ENCODE data around the gene PTGS1. TPM values are rescaled to one million over a fixed set of nuclear protein-coding genes. Genes with fewer than 3 reads are reported as not detected.
"Not testable (repeated sequence)": the region's sequence is repeated elsewhere in the genome, so short reads cannot be mapped to it uniquely, and the experiment has no call there.

PTGS1 gene
- total and polyA plus RNA-seq, 9 of the 15 experiments (the other 6 are each of a cell fraction or from before 2014, with no cell fraction given), result 3.4 to 12.9 (median 5.3) TPM

- WGBS (ENCODE audit: insufficient coverage, low coverage, missing lambda C conversion rate), result 8% methylated on average over 4 of the region's 8 CpGs
- no peaks in the 10 kb centered on the region for H3K36me3 ChIP-seq (ENCODE audit: control insufficient read depth, insufficient read depth, low read length)
- POLR2A ChIA-PET, result interaction anchor here (0.6 kb wide), 1 partner anchor 207 kb away, joined by 3 read pairs; no protein-coding TSS in a partner anchor
- CTCF ChIA-PET (ENCODE audit: low intra/inter-chr PET ratio), result no interaction called here
- H3K4me3 ChIP-seq, result no peak overlapping the region
- DNase-seq (ENCODE audit: extremely low read depth in 1 of 4, low spot score in 3 of 4) (no peak), FAIRE-seq (no peak), ATAC-seq (no peak)
- intact Hi-C loops (cut with micrococcal nuclease) (no loop called here), in situ Hi-C loops (cut with MboI) (loop anchor here (5.0 kb wide), 1 partner anchor 446 kb away; no protein-coding TSS in a partner anchor)
- H3K4me1 ChIP-seq (replicated peaks in 1 of 2; ENCODE audit: control insufficient read depth in 2 of 2, insufficient read depth in 2 of 2, low read length in 2 of 2), result peaks cover 0 to 3% of the 10 kb centered on the region in 2 experiments; a peak in 1 of 5 replicates
- H3K27ac ChIP-seq (ENCODE audit: extremely low read depth, low read depth, low read length), result no peak overlapping the region
- H3K27me3 ChIP-seq (ENCODE audit: control insufficient read depth in 2 of 2, insufficient read depth in 2 of 2, low read length in 2 of 2), result peaks cover 2 to 12% of the 10 kb centered on the region in 2 experiments; a peak in 2 of 5 replicates
- H3K9me1 ChIP-seq (ENCODE audit: control insufficient read depth, insufficient read depth, low read length), result no peaks in the 10 kb centered on the region
- TF ChIP-seq CEBPZ (IDR thresholded peaks at IDR 0.05; ENCODE audit: borderline replicate concordance, low read depth, low read length) (no peak), ESRRB (CRISPR knock-in tag; IDR thresholded peaks at IDR 0.05; ENCODE audit: borderline replicate concordance) (no peak)
- H3K9me3 ChIP-seq (replicated peaks; ENCODE audit: control insufficient read depth, insufficient read depth, low read depth, low read length), result no peaks in the 10 kb centered on the region
- H3K79me2 ChIP-seq (ENCODE audit: control insufficient read depth, insufficient read depth, low read length), result no peaks in the 10 kb centered on the region
- BruUV-seq (replicated peaks), result no TSS peak
- H4K20me1 ChIP-seq (replicated peaks; ENCODE audit: control insufficient read depth, insufficient read depth, low read length), result no peaks in the 10 kb centered on the region
- no peak overlapping the region for H3K4me2 ChIP-seq (ENCODE audit: insufficient read depth, low read length)
- H3K9ac ChIP-seq (ENCODE audit: insufficient read depth in 1 of 2, low read depth in 2 of 2, low read length in 2 of 2), result no peak overlapping the region
- no peak overlapping the region for H2AFZ ChIP-seq (ENCODE audit: low read depth, low read length)
These were observed 9.9 kb upstream of the PTGS1 start for GRCh38 chr9:122360891-122361290.

- H3K4me1 ChIP-seq (replicated peaks in 1 of 2; ENCODE audit: control insufficient read depth in 2 of 2, insufficient read depth in 2 of 2, low read length in 2 of 2); BruUV-seq (replicated peaks); DNase-seq (ENCODE audit: extremely low read depth in 1 of 4, low spot score in 3 of 4); H3K4me2 ChIP-seq (ENCODE audit: insufficient read depth, low read length); H3K9me3 ChIP-seq (replicated peaks; ENCODE audit: control insufficient read depth, insufficient read depth, low read depth, low read length); ATAC-seq; CTCF ChIA-PET (ENCODE audit: low intra/inter-chr PET ratio); H3K9me1 ChIP-seq (ENCODE audit: control insufficient read depth, insufficient read depth, low read length); H3K79me2 ChIP-seq (ENCODE audit: control insufficient read depth, insufficient read depth, low read length); H2AFZ ChIP-seq (ENCODE audit: low read depth, low read length); H3K36me3 ChIP-seq (ENCODE audit: control insufficient read depth, insufficient read depth, low read length); H3K9ac ChIP-seq (ENCODE audit: insufficient read depth in 1 of 2, low read depth in 2 of 2, low read length in 2 of 2); FAIRE-seq; H4K20me1 ChIP-seq (replicated peaks; ENCODE audit: control insufficient read depth, insufficient read depth, low read length); H3K4me3 ChIP-seq; H3K27ac ChIP-seq (ENCODE audit: extremely low read depth, low read depth, low read length); intact Hi-C loops (cut with micrococcal nuclease): not testable (repeated sequence)
- POLR2A ChIA-PET, result interaction anchor here (0.6 to 1.9 kb wide), 3 partner anchors 9 to 101 kb away, joined by 3 to 5 read pairs (median 4); no protein-coding TSS in a partner anchor
- peaks cover 2 to 16% of the 10 kb centered on the region in 2 experiments; a peak in 2 of 5 replicates for H3K27me3 ChIP-seq (ENCODE audit: control insufficient read depth in 2 of 2, insufficient read depth in 2 of 2, low read length in 2 of 2)
- WGBS (ENCODE audit: insufficient coverage, low coverage, missing lambda C conversion rate), result 20% methylated on average over 10 of the region's 12 CpGs
- in situ Hi-C loops (cut with MboI), result loop anchor here (5.0 kb wide), 1 partner anchor 444 kb away; no protein-coding TSS in a partner anchor
These were observed 7.7 kb upstream of the PTGS1 start for GRCh38 chr9:122363131-122363530.
